Kidney capillary endothelial cell (primary cell): Measurements from ENCODE around the gene IRGQ.
"Not testable (repeated sequence)": the region's sequence is repeated elsewhere in the genome, so short reads cannot be mapped to it uniquely, and the experiment has no call there.

Source experiments
- DNase-seq: peaks from one replicate; pipeline ENCODE4 v3.0.0-alpha.2; 2018; ENCODE audit warnings: low spot score

IRGQ gene

DNA sequence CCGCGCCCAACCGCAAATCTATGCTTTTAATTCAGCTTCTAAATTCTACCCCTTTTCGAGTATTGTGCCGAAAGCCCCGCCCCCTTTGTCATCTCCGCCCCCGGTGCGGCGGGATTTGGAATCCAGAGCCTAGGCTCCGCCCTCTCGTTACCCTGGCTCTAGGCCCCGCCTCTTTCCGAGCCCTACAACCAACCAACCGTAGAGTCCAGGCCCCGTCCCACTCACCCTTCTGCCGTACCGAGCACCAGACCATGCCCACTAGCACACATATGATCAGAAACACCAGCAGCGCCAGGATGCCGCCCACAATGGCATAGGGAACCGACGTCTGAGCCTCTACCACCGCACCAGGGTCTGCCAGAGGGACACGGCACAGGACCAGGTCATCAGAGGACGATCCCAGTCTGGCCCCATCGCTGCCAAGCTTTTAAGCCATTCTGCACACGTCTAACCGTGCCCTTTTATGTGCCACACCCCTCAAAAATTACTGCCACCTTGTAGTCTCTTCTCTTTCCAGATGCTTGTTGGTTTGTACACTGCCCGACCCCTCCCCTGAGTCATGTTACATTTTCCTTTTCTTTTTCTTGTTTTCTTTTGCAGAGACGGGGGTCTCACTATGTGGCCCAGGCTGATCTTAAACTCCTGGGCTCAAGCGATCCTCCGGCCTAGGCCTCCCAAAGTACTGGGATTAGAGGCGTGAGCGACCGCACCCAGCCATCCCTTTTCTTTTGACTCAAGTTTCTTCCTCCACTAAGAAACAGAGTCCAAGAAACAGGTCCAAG lies 28.1 kb upstream of the IRGQ start:
- DNase-seq, result no peak

DNA sequence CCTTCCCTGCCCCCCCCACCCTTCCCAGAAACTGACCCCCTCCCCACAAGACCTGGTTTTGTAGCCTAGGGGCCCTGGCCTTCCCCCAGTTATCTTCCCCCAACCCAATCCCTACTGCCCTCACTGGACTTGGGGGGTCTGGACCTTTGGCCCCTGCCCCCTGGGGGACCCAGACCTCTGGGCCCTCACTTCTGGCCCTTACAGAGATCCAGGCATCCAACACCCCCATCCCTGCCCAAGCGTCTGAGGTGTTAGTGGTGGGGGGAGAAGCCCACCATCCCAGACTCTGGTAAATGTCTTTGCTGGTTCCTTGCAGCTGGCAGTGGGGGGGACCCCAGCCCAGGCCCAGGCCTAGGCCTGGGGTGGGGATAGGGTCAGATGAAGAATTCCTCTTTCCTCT lies 27.0 kb upstream of the IRGQ start:
- no peak for DNase-seq

- no peak for DNase-seq
Observed at GRCh38 chr19:43622070-43622469, 26.1 kb upstream of the IRGQ start.

DNA sequence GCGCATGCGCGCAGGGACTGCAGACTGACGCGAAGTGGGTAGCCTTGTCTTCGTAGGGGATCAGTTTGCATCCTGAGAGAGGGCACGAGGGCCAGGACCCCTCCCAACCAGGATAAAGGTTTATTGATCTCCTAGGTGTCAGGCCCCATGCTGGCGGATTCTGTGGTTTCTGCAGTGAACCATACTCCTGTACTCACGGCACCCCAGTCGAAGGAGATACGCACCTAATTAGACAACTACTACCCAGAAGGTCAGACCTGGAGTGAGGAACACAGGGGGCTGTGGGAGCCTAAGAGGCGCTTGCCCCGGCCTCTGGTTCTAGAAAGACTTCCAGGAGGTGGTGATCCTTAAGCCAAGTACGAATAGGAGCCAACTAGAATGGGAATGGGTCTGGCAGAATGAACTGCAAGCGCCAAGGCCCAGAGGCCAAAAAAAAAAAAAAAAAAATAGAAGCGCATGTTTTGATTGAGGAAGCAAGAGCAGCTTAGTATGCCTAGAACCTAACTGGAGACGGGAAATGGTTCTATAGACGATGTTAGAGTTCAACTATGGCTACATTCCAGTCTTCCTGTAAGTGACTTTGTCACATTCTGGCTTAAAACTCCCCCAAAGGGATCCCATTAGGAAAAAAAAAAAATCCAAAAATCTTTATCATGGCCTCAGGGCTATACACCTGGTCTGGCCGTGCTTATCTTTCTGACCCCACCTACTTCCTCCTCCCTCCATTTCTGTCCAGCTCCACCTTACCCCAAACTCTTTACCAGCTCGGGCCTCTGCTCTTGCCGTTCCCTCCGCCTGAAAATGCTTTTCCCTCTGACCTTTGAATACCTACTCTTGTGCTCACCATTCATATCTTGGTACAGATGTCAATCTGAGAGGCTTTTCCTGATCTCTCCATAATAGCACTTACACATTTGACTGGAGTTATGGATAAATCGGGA lies 24.4 kb upstream of the IRGQ start:
- no peak for DNase-seq

DNA sequence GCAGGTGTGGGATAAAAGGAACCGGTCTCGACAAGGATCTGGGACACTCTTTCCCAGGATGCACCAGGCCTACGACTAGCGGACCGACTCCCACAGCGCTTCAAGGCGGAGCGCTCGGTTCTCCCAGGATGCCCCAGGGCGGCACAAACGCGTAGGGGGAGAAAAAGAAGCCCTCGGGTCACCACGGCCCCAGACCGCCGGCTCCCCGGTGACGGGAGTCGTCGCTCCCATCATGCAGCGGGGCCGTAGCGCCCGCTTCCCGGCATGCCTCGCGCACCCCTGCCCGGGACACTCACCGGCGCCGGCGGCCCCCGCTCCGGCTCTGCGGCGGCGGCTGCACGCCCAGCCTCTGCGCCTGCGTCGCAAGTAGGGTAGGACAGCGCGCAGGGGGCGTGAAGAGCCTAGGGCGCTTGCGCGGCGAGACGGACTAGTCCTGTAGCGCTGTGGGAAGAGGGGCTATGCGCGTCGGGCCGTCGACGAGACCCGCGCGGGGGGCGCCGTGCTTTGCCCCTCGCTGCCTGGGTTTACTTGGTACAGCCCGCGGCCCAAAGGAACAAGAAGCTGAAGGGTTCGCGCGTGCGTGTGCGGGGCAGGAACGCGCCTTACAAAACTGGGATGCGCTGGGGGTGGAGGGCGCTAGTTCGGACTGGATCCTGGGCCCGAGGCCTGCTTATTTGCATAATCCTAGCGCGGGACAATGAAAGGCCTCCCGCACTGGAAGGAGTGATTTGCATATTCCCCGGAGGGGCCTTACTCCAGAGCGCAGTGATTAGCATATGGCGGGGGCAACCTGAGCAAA lies 23.5 kb upstream of the IRGQ start, which contains the start of gene ZNF428:
Gene ZNF428, minus strand, starts transcription at position 368 of the 799 bp plus-strand sequence. CDS start 5,325 bp downstream, outside the sequence.
- DNase-seq, result peak; percentile 81

DNA sequence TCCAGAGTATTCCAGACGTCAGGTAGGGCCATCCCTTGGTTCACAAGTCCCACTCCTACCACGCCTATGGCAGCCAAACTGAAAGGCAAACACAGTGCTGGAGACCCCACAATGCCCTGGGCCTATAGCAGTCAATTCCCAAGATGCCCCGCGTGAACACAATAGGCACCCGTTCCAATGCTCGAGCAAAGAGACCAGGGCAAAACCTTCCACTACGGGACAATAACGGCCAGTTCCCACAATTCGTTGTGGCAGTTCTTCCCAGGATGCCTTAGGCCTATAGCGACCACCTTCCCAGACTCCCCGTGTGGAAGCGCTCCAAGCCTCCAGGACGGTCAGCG lies 23.0 kb upstream of the IRGQ start:
- DNase-seq, result no peak

DNA sequence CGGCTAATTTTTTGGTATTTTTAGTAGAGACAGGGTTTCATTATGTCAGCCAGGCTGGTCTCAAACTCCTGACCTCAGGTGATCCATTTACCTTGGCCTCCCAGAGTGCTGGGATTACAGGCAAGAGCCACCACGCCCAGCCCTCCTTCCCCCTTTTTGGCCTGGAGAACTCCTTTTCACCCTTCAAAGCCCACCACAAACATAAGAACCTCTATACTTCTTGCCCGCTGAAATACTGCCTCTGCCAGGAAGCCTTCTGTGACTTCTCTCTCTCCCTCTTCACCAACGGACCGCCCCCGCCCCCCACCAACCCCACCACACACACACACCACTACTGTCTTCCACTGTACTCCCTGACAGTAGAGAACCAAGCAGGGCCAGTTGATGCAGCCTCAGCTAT lies 21.0 kb upstream of the IRGQ start:
- no peak for DNase-seq

DNA sequence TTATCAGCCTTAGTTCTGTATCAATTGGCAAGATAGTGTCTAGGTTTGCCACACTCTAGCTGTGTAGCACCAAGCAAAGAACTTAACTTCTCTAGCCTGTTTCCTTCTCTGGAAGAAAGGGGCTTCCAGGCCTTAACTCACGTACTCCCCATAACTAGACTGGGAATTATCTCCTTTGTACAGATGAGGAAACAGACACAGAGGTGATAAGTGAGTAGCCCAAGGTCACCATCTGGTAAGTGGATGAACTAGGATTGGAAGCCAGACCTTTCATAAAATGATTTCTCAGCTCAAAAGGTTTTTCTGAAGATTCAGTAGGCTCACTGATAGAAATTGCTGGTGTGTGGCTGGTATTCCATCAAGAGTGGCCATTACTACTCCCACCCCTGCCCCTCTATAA lies 20.4 kb upstream of the IRGQ start:
- DNase-seq, result no peak

- no peak for DNase-seq
Observed at GRCh38 chr19:43612374-43612773, 16.4 kb upstream of the IRGQ start.

- DNase-seq, result no peak
Observed at GRCh38 chr19:43611788-43612187, 15.9 kb upstream of the IRGQ start, which contains the start of gene SRRM5. Gene SRRM5 (plus strand): TSS chr19:43612088. CDS start chr19:43612122, 34 bp downstream.

- no peak for DNase-seq
Observed at GRCh38 chr19:43610493-43610892, 14.6 kb upstream of the IRGQ start.

- no peak for DNase-seq
Observed at GRCh38 chr19:43609872-43610271, 13.9 kb upstream of the IRGQ start.

GRCh38 chr19:43607238-43608205 lies 11.6 kb upstream of the IRGQ start:
- DNase-seq, result no peak

GRCh38 chr19:43606569-43607229 lies 10.8 kb upstream of the IRGQ start:
- DNase-seq, result no peak

DNA sequence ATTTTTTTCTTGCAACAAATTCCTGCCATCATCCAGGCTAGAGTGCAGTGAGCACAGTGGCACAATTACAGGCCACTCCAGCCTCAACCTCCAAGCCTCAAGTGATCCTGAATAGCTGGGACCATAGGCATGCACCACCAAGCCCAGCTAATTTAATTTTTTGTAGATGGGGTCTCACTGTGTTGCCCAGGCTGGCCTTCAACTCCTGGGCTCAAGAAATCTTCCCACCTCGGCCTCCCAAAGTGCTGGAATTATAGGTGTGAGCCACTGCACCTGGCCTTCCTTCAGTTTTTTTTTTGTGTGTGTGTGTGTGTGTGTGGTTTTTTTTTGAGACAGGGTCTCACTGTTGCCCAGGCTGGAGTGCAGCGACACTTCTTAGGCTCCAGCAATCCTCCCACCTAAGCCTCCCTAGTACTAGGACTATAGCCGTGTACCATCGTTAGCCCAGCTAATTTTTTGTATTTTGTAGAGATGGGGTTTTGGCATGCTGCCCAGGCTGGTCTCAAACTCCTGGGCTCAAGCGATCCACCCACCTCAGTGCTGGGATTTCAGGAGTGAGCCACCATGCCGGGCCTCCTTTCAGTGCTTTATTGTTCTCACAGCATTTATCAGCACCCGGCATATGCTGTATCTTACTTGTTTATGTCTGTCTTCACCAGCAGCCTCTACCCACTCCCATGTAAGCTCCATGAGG lies 10.1 kb upstream of the IRGQ start:
- DNase-seq, result no peak

DNA sequence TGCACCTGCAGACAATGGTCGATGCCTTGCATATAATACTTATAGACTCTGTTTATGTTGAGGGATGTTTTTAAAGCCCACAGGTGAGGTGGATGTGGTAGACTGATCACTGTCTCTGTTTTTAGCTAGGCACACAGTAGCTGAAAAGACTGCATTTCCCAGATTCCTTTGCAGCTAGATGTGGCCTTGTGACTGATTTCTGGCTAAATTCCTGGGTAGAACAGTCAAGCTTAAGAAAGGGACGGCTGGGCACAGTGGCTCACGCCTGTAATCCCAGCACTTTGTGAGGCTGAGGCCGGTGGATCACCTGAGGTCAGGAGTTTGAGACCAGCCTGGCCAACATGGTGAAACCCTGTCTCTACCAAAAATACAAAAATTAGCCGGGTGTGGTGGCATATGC lies 4.4 kb upstream of the IRGQ start:
- not testable (repeated sequence) for DNase-seq

DNA sequence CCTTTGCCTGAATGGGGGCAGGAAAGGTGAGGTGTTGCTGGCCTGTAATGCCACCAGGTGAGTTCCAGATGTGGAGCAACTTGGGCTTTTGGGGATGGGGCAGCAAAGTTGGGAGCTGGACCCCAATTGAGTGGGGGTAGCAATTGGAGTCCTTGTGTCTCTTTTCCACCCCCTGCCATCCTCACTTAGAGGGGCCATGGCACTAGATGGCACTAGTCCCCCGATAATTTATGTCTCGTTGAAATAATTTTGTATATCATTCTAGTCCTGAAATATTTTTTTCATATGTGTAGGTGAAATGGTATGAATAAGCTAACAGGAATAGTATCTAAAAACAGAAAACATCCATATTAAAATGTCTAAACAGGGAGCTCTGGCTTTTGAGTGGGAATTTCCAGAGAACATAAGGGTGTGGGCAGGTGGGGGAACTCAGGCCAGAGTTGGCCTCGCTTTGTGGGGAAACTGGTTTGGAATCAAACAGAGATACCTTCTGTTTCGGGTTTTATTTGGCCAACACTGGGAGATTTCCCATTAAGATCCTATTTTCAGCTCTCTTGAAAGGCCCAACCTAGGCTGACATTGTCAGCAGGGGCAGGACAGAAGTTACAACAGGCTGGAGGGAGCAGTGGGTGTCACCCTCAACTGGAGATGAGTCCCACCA lies 3.8 kb upstream of the IRGQ start:
- DNase-seq, result no peak

- no peak for DNase-seq
Observed at GRCh38 chr19:43598445-43599240, 2.7 kb upstream of the IRGQ start.
